GM18861 (cell line): ENCODE measurements around the gene WFDC10B.
"Not testable (repeated sequence)": the region's sequence is repeated elsewhere in the genome, so short reads cannot be mapped to it uniquely, and the experiment has no call there.

ENCODE experiments used
- ATAC-seq: cut with Tn5 transposase; IDR thresholded peaks from one replicate; pipeline ENCODE4 v1.9.1; 2021; ENCODE audit not compliant: unreplicated experiment

The WFDC10B gene

GRCh38 chr20:45704969-45705637 is at the start of gene WFDC10B:
Gene WFDC10B (minus strand): TSS chr20:45705019. CDS start chr20:45685992, 19,027 bp downstream.
- ATAC-seq: no peak

- ATAC-seq: no peak
Measured at GRCh38 chr20:45752746-45753145, 47.9 kb upstream of the WFDC10B start.

GRCh38 chr20:45751721-45752120 is 46.9 kb upstream of the WFDC10B start:
- no peak for ATAC-seq

GRCh38 chr20:45745015-45745414 is 40.2 kb upstream of the WFDC10B start:
- ATAC-seq: no peak

- no peak for ATAC-seq
Measured at GRCh38 chr20:45742596-45742995, 37.8 kb upstream of the WFDC10B start.

GRCh38 chr20:45735988-45736387 is 31.2 kb upstream of the WFDC10B start:
- no peak for ATAC-seq

- no peak for ATAC-seq
Measured at GRCh38 chr20:45735552-45735951, 30.7 kb upstream of the WFDC10B start.

- no peak for ATAC-seq
Measured at GRCh38 chr20:45732199-45732598, 27.4 kb upstream of the WFDC10B start.

- no peak for ATAC-seq
Measured at GRCh38 chr20:45727044-45727443, 22.2 kb upstream of the WFDC10B start.

GRCh38 chr20:45725134-45725533 is 20.3 kb upstream of the WFDC10B start:
- no peak for ATAC-seq

- no peak for ATAC-seq
Measured at GRCh38 chr20:45722047-45722446, 17.2 kb upstream of the WFDC10B start, which contains the start of gene SPINT4. Gene SPINT4 (plus strand): TSS chr20:45722347. CDS start chr20:45722368, 21 bp downstream.

GRCh38 chr20:45716141-45716688 is 11.4 kb upstream of the WFDC10B start:
- ATAC-seq: not testable (repeated sequence)

- no peak for ATAC-seq
Measured at GRCh38 chr20:45701873-45702272, 2.9 kb downstream of the WFDC10B start, which contains the start of gene WFDC13. Gene WFDC13 (plus strand): TSS chr20:45702038. CDS start chr20:45702124, 86 bp downstream.

GRCh38 chr20:45701104-45701503 is 3.7 kb downstream of the WFDC10B start:
- no peak for ATAC-seq

GRCh38 chr20:45695496-45695895 is 9.3 kb downstream of the WFDC10B start:
- no peak for ATAC-seq

- ATAC-seq: not testable (repeated sequence)
Measured at GRCh38 chr20:45693346-45693745, 11.5 kb downstream of the WFDC10B start.

GRCh38 chr20:45685896-45686295 is 18.9 kb downstream of the WFDC10B start:
- no peak for ATAC-seq

- ATAC-seq: no peak
Measured at GRCh38 chr20:45679650-45680049, 25.2 kb downstream of the WFDC10B start.

- ATAC-seq: no peak
Measured at GRCh38 chr20:45672765-45673164, 32.1 kb downstream of the WFDC10B start.

- ATAC-seq: no peak
Measured at GRCh38 chr20:45670139-45670538, 34.7 kb downstream of the WFDC10B start, which contains the start of gene WFDC11. Gene WFDC11 (minus strand): TSS chr20:45670239. CDS start chr20:45650600, 19,639 bp downstream.

GRCh38 chr20:45657038-45657437 is 47.8 kb downstream of the WFDC10B start:
- ATAC-seq: not testable (repeated sequence)

- ATAC-seq: not testable (repeated sequence)
Measured at GRCh38 chr20:45651726-45652125, 53.1 kb downstream of the WFDC10B start.
